Testis (tissue), 2 donors: ENCODE results near the gene SLC9A9.

Experiments used
- POLR2A ChIP-seq: fragments of 450-650 bp; IDR thresholded peaks from one replicate; pipeline ENCODE4 v1.6.1; 2017; ENCODE audit warnings: antibody characterized with exemption, mild to moderate bottlenecking, moderate library complexity
- TF ChIP-seq, protein P1 (sequence below), 3 experiments: fragments of 450-650 bp in 2 of 3; fragments of 200-600 bp in 1 of 3; sonication (generic) in 1 of 3; IDR thresholded peaks; one replicate each; pipeline ENCODE4 v1.5.1; 2016 to 2019; ENCODE audit warnings: antibody characterized with exemption in 3 of 3, mild to moderate bottlenecking in 2 of 3, moderate library complexity in 1 of 3

DNA sequence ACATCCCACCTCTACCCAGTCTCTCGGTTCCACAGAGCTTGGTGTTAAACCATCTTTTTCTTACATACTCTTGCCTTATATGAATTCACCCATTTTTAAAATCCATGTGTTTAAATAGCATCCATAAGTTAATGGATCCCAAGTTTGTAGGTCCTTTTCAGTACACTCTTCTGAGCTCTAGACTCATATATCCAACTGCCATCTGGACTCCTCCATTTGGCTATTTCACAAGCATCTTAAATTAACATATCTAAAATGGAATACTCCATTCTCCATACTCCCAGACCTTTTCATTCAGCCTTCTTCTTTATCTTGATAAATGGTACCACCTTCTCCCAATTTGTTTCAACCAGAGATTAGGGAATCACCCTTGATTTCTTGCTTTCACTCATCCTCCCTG, 615.3 kb downstream of the SLC9A9 start:
- TF ChIP-seq, protein P1, sequence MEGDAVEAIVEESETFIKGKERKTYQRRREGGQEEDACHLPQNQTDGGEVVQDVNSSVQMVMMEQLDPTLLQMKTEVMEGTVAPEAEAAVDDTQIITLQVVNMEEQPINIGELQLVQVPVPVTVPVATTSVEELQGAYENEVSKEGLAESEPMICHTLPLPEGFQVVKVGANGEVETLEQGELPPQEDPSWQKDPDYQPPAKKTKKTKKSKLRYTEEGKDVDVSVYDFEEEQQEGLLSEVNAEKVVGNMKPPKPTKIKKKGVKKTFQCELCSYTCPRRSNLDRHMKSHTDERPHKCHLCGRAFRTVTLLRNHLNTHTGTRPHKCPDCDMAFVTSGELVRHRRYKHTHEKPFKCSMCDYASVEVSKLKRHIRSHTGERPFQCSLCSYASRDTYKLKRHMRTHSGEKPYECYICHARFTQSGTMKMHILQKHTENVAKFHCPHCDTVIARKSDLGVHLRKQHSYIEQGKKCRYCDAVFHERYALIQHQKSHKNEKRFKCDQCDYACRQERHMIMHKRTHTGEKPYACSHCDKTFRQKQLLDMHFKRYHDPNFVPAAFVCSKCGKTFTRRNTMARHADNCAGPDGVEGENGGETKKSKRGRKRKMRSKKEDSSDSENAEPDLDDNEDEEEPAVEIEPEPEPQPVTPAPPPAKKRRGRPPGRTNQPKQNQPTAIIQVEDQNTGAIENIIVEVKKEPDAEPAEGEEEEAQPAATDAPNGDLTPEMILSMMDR (IDR thresholded peaks at IDR 0.05), result no peak
- TF ChIP-seq POLR2A, result no peak
